GM21390 (cell line): ENCODE data around the gene CACNA1C.

Experiments
- ATAC-seq: cut with Tn5 transposase; IDR thresholded peaks from one replicate; pipeline ENCODE4 v1.9.1; 2021; ENCODE audit not compliant: unreplicated experiment

Gene CACNA1C

GRCh38 chr12:2382370-2383155 is 329.8 kb downstream of the CACNA1C start:
- ATAC-seq: no peak

- ATAC-seq: no peak
Measured at GRCh38 chr12:2383325-2384028, 330.7 kb downstream of the CACNA1C start.

GRCh38 chr12:2384029-2384386 is 331.2 kb downstream of the CACNA1C start:
- ATAC-seq: no peak

- no peak for ATAC-seq
Measured at GRCh38 chr12:2384533-2385351, 332.0 kb downstream of the CACNA1C start.

- ATAC-seq: no peak
Measured at GRCh38 chr12:2385529-2385928, 332.7 kb downstream of the CACNA1C start.

- no peak for ATAC-seq
Measured at GRCh38 chr12:2386566-2386965, 333.8 kb downstream of the CACNA1C start.

- ATAC-seq: peak; percentile 70
Measured at GRCh38 chr12:2387103-2387834, 334.5 kb downstream of the CACNA1C start.

GRCh38 chr12:2389079-2389790 is 336.4 kb downstream of the CACNA1C start:
- ATAC-seq: no peak

- no peak for ATAC-seq
Measured at GRCh38 chr12:2390133-2390532, 337.3 kb downstream of the CACNA1C start.

- ATAC-seq: no peak
Measured at GRCh38 chr12:2390850-2391390, 338.1 kb downstream of the CACNA1C start.

- ATAC-seq: no peak
Measured at GRCh38 chr12:2391740-2392331, 339.0 kb downstream of the CACNA1C start.

GRCh38 chr12:2393016-2393415 is 340.2 kb downstream of the CACNA1C start:
- no peak for ATAC-seq

- ATAC-seq: no peak
Measured at GRCh38 chr12:2393996-2394395, 341.2 kb downstream of the CACNA1C start.

GRCh38 chr12:2395354-2395977 is 342.7 kb downstream of the CACNA1C start:
- ATAC-seq: no peak

- no peak for ATAC-seq
Measured at GRCh38 chr12:2396448-2396871, 343.7 kb downstream of the CACNA1C start.

- no peak for ATAC-seq
Measured at GRCh38 chr12:2397356-2398045, 344.7 kb downstream of the CACNA1C start.

- ATAC-seq: no peak
Measured at GRCh38 chr12:2401040-2401439, 348.3 kb downstream of the CACNA1C start.

- ATAC-seq: no peak
Measured at GRCh38 chr12:2402073-2402579, 349.3 kb downstream of the CACNA1C start.
